ENCODE results near the gene PRSS33. TPM values are rescaled to one million over a fixed set of nuclear protein-coding genes. Genes with fewer than 3 reads are reported as not detected.
A peak's percentile ranks its signal among the peaks of the same experiment; 100 is the strongest.

The PRSS33 gene
- total and polyA plus RNA-seq, 9 of the 15 experiments (the other 6 are each of a cell fraction or from before 2014, with no cell fraction given), result not detected

GRCh38 chr16:2811703-2812471, 24.5 kb upstream of the PRSS33 start:
- Histone ChIP-seq H3K36me3 (ENCODE audit: control insufficient read depth, insufficient read depth, low read length) (no peaks in the 10 kb centered on the region), H3K27me3 (ENCODE audit: control insufficient read depth in 2 of 2, insufficient read depth in 2 of 2, low read length in 2 of 2) (peaks cover 4 to 27% of the 10 kb centered on the region in 2 experiments; a peak in 3 of 5 replicates), H3K4me2 (ENCODE audit: insufficient read depth, low read length) (no peak overlapping the region; the same call in 1 of the 2 replicates), H3K4me3 (no peak overlapping the region), H3K4me1 (replicated peaks in 1 of 2; ENCODE audit: control insufficient read depth in 2 of 2, insufficient read depth in 2 of 2, low read length in 2 of 2) (peaks cover 12 to 28% of the 10 kb centered on the region in 2 experiments; a peak in 4 of 5 replicates), H3K79me2 (ENCODE audit: control insufficient read depth, insufficient read depth, low read length) (peaks cover 4% of the 10 kb centered on the region), H2AFZ (ENCODE audit: low read depth, low read length) (no peak overlapping the region), H3K9me3 (replicated peaks; ENCODE audit: control insufficient read depth, insufficient read depth, low read depth, low read length) (no peaks in the 10 kb centered on the region), H4K20me1 (replicated peaks; ENCODE audit: control insufficient read depth, insufficient read depth, low read length) (no peaks in the 10 kb centered on the region), H3K27ac (ENCODE audit: extremely low read depth, low read depth, low read length) (no peak overlapping the region), H3K9me1 (ENCODE audit: control insufficient read depth, insufficient read depth, low read length) (no peaks in the 10 kb centered on the region), H3K9ac (ENCODE audit: insufficient read depth in 1 of 2, low read depth in 2 of 2, low read length in 2 of 2) (peak overlapping the region in 1 of 2 experiments; percentile 46; a peak in 2 of 4 replicates)
- peak in 2 of 4 experiments; percentile 52 to 58 for DNase-seq (ENCODE audit: extremely low read depth in 1 of 4, low spot score in 3 of 4)
- intact Hi-C loops (cut with micrococcal nuclease), result no loop called here
- CTCF ChIA-PET (ENCODE audit: low intra/inter-chr PET ratio), result no interaction called here
- WGBS (ENCODE audit: insufficient coverage, low coverage, missing lambda C conversion rate), result 31% methylated on average over 15 of the region's 15 CpGs
- no TSS peak for BruUV-seq (replicated peaks)
- peak; percentile 88 for ATAC-seq
- peak; percentile 75 for FAIRE-seq
- in situ Hi-C loops (cut with MboI), result no loop called here
- POLR2A ChIA-PET, result interaction anchor here (1.0 to 1.9 kb wide), 7 partner anchors 9 to 71 kb away, joined by 3 to 7 read pairs (median 4); partner anchors contain the start of gene FLYWCH2
- no peak for TF ChIP-seq ILK (tag; IDR thresholded peaks at IDR 0.05; ENCODE audit: borderline replicate concordance, low read depth)
- no peak for TF ChIP-seq U2AF2 (optimal IDR thresholded peaks at IDR 0.05; ENCODE audit: low read depth, low read length)
- TF ChIP-seq SETDB1 (IDR thresholded peaks at IDR 0.05; ENCODE audit: low read length), result no peak
- TF ChIP-seq CHD2 (IDR thresholded peaks at IDR 0.05; ENCODE audit: low read depth, low read length), result no peak
- TF ChIP-seq SMC3 (conservative IDR thresholded peaks at IDR 0.05; ENCODE audit: insufficient read depth, low read depth, low read length), result no peak
- TF ChIP-seq MYC (IDR thresholded peaks at IDR 0.05; ENCODE audit: low read depth, low read length), result no peak
- TF ChIP-seq MYC (CRISPR knock-in tag; IDR thresholded peaks at IDR 0.05; ENCODE audit: borderline replicate concordance, low read depth), result no peak
- no peak for TF ChIP-seq CTCF (IDR thresholded peaks at IDR 0.05 in 2 of 3, conservative IDR thresholded peaks at IDR 0.05 in 1 of 3; ENCODE audit: insufficient read depth in 2 of 3, low read depth in 1 of 3, low read length in 3 of 3)
- no peak for TF ChIP-seq RFX1 (IDR thresholded peaks at IDR 0.05)
- no peak for TF ChIP-seq ZNF511 (CRISPR knock-in tag; IDR thresholded peaks at IDR 0.05)
- peak in 1 of 2 experiments; percentile 61; a peak in 1 of 4 replicates for TF ChIP-seq SRF (CRISPR knock-in tag; IDR thresholded peaks at IDR 0.05)
- TF ChIP-seq CC2D1A (IDR thresholded peaks at IDR 0.05), result no peak
- TF ChIP-seq TARDBP (IDR thresholded peaks at IDR 0.05), result no peak
- no peak for TF ChIP-seq MCM7 (IDR thresholded peaks at IDR 0.05)
- no peak for TF ChIP-seq ZBTB8A (IDR thresholded peaks at IDR 0.05; ENCODE audit: partially characterized antibody)
- no peak for TF ChIP-seq ZNF57 (CRISPR knock-in tag; IDR thresholded peaks at IDR 0.05)
- TF ChIP-seq HCFC1 (IDR thresholded peaks at IDR 0.05; ENCODE audit: low read depth, low read length), result no peak
- no peak for TF ChIP-seq GTF2A2 (tag; IDR thresholded peaks at IDR 0.05)
- no peak for TF ChIP-seq PHB2 (IDR thresholded peaks at IDR 0.05; ENCODE audit: low read depth)
- no peak for TF ChIP-seq KLF13 (tag; IDR thresholded peaks at IDR 0.05; ENCODE audit: borderline replicate concordance, low read depth)
- TF ChIP-seq HDGF (IDR thresholded peaks at IDR 0.05), result no peak

All from K562 (cell line).